Bone marrow (tissue), 2 donors: ENCODE measurements around the gene USP47.
A peak's percentile ranks its signal among the peaks of the same experiment; 100 is the strongest.

Experiments used
- DNase-seq, 2 donors: peaks; one replicate each; lab custom pipeline; 2025; lab: John Stamatoyannopoulos, UW

USP47 gene

GRCh38 chr11:11841723-11842420 is at the start of gene USP47:
USP47 (plus strand) TSS chr11:11841972; CDS start chr11:11842186, 214 bp downstream.
- peak; percentile 83 to 91 for DNase-seq

- DNase-seq: no peak
Measured at GRCh38 chr11:11793073-11793472, 48.7 kb upstream of the USP47 start.

GRCh38 chr11:11798586-11799438 is 43.0 kb upstream of the USP47 start:
- DNase-seq: no peak

GRCh38 chr11:11805228-11805627 is 36.5 kb upstream of the USP47 start:
- no peak for DNase-seq

- DNase-seq: no peak
Measured at GRCh38 chr11:11806074-11806473, 35.7 kb upstream of the USP47 start.

- no peak for DNase-seq
Measured at GRCh38 chr11:11806586-11806985, 35.2 kb upstream of the USP47 start.

- DNase-seq: no peak
Measured at GRCh38 chr11:11807811-11808782, 33.7 kb upstream of the USP47 start.

GRCh38 chr11:11808992-11809615 is 32.7 kb upstream of the USP47 start:
- DNase-seq: no peak

GRCh38 chr11:11810764-11811726 is 30.7 kb upstream of the USP47 start:
- no peak for DNase-seq

GRCh38 chr11:11813288-11813962 is 28.3 kb upstream of the USP47 start:
- DNase-seq: no peak

- DNase-seq: no peak
Measured at GRCh38 chr11:11814614-11815452, 26.9 kb upstream of the USP47 start.

GRCh38 chr11:11816511-11817314 is 25.1 kb upstream of the USP47 start:
- no peak for DNase-seq

- no peak for DNase-seq
Measured at GRCh38 chr11:11817957-11818356, 23.8 kb upstream of the USP47 start.

- DNase-seq: no peak
Measured at GRCh38 chr11:11818529-11819121, 23.1 kb upstream of the USP47 start.

- DNase-seq: no peak
Measured at GRCh38 chr11:11821899-11822298, 19.9 kb upstream of the USP47 start.

GRCh38 chr11:11822946-11823345 is 18.8 kb upstream of the USP47 start:
- no peak for DNase-seq

- no peak for DNase-seq
Measured at GRCh38 chr11:11826260-11826659, 15.5 kb upstream of the USP47 start.

GRCh38 chr11:11827272-11827671 is 14.5 kb upstream of the USP47 start:
- no peak for DNase-seq
